ENCODE measurements around the gene MID2. TPM values are rescaled to one million over a fixed set of nuclear protein-coding genes. Genes with fewer than 3 reads are reported as not detected.

MID2 gene
- total RNA-seq, 1 donor from 2014 or later = 17.7 TPM

DNA sequence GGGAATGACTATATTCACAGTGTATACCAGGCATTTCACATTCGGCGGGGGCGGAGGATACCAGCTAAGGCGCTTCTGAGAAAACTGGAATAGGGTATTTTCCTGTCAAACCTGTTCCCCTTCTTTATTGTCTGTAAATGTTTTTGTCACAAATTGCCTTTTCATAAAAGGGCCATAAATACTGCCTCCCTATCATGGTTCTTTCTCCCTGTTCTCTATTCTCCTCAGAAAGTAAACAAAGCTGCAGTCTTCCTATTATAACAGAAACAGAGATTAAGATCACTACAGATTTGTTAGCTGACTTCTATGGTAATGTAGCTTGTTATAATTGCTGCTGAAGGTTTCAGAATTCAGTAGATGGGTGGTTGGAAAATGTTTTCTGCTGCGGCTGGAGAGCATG, 32.2 kb downstream of the MID2 start:
- Histone ChIP-seq H3K36me3 (ENCODE audit: control insufficient read depth in 3 of 3, insufficient read depth in 3 of 3, low read length in 3 of 3) (peaks cover 0 to 5% (median 0%) of the 10 kb centered on the region in 3 donors), H3K4me3 (ENCODE audit: low read length in 3 of 3) (no peak overlapping the region), H3K27me3 (ENCODE audit: control insufficient read depth in 3 of 3, insufficient read depth in 3 of 3, low read length in 3 of 3) (peaks cover 0 to 4% (median 0%) of the 10 kb centered on the region in 3 donors), H3K9me3 (ENCODE audit: control insufficient read depth in 3 of 3, low read length in 3 of 3) (no peaks in the 10 kb centered on the region), H3K27ac (ENCODE audit: low read depth, low read length) (no peak overlapping the region), H3K4me1 (ENCODE audit: control insufficient read depth in 3 of 3, insufficient read depth in 3 of 3, low read length in 3 of 3) (no peaks in the 10 kb centered on the region), H3K9ac (ENCODE audit: low read depth in 1 of 3, low read length in 3 of 3) (no peak overlapping the region)

DNA sequence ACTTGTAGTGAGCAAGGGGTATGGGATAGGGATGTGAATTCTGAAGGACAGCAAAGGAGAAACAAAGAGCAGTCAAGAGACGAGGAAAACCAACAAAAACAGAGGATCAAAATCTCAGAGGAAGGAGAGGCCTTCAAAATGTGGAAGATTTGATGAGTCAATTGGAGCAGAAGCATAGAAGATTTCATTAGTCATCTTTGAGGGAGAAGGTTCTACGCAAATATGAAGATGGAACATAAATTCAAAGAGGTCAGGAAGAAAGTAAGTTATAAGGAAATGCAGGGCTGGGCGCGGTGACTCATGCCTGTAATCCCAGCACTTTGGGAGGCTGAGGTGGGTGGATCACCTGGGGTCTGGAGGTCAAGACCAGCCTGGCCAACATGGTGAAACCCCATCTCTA, 35.4 kb downstream of the MID2 start:
- peaks cover 0 to 4% (median 0%) of the 10 kb centered on the region in 3 donors for H3K27me3 ChIP-seq (ENCODE audit: control insufficient read depth in 3 of 3, insufficient read depth in 3 of 3, low read length in 3 of 3)
- no peaks in the 10 kb centered on the region for H3K4me1 ChIP-seq (ENCODE audit: control insufficient read depth in 3 of 3, insufficient read depth in 3 of 3, low read length in 3 of 3)

DNA sequence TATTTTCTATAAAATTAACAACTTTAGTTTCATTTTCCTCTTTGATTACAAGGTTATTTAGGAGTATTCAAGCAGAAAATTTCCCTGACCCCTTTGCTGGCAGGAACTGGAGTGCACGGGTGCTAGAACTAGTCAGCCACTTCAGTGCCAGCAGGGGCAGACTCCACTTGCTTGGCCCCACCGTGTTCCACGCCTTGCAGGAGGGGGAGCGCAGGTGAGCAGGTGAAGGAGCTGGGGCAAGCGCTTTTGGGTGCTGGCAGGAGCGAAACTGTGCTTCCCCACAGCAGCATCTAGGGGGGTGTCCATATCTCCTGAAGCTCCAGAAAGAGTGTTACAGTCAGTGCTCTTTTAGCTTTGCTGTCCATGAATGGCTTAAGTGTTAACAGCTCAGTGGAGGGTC, 45.5 kb downstream of the MID2 start:
- Histone ChIP-seq H3K27ac (ENCODE audit: low read depth, low read length) (no peak overlapping the region), H3K27me3 (ENCODE audit: control insufficient read depth in 3 of 3, insufficient read depth in 3 of 3, low read length in 3 of 3) (no peaks in the 10 kb centered on the region), H3K4me1 (ENCODE audit: control insufficient read depth in 3 of 3, insufficient read depth in 3 of 3, low read length in 3 of 3) (no peaks in the 10 kb centered on the region), H3K9ac (ENCODE audit: low read depth in 1 of 3, low read length in 3 of 3) (no peak overlapping the region), H3K4me3 (ENCODE audit: low read length in 3 of 3) (no peak overlapping the region), H3K9me3 (ENCODE audit: control insufficient read depth in 3 of 3, low read length in 3 of 3) (no peaks in the 10 kb centered on the region), H3K36me3 (ENCODE audit: control insufficient read depth in 3 of 3, insufficient read depth in 3 of 3, low read length in 3 of 3) (no peaks in the 10 kb centered on the region)

More for the DNA sequence above, 35.4 kb downstream of the MID2 start:
- no peak overlapping the region for H3K27ac ChIP-seq (ENCODE audit: low read depth, low read length)
- peaks cover 0 to 5% (median 0%) of the 10 kb centered on the region in 3 donors for H3K36me3 ChIP-seq (ENCODE audit: control insufficient read depth in 3 of 3, insufficient read depth in 3 of 3, low read length in 3 of 3)
- H3K9me3 ChIP-seq (ENCODE audit: control insufficient read depth in 3 of 3, low read length in 3 of 3) = no peaks in the 10 kb centered on the region
- no peak overlapping the region for H3K9ac ChIP-seq (ENCODE audit: low read depth in 1 of 3, low read length in 3 of 3)
- no peak overlapping the region for H3K4me3 ChIP-seq (ENCODE audit: low read length in 3 of 3)

DNA sequence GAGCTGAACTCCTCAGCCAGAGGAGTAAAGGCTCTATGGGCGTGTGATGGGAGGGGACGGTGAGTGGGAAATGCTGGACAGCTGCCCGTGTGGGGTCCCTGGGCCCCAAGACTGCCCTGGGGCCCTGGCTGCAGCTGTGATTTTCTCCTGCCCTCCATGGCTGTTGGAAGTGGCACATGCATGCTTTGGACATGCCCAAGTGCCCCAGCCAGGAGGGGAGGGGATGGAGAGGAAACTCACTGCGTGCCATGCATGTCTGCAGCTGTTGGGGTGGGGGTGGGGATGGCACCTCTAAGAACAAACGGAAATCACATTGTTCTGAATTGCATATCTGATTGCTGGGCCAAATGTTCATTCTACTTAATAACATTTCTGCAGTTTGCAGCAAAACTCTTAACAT, 52.4 kb downstream of the MID2 start:
- Histone ChIP-seq H3K4me1 (ENCODE audit: control insufficient read depth in 3 of 3, insufficient read depth in 3 of 3, low read length in 3 of 3) (peaks cover 4 to 12% (median 6%) of the 10 kb centered on the region in 3 donors), H3K4me3 (ENCODE audit: low read length in 3 of 3) (no peak overlapping the region), H3K27me3 (ENCODE audit: control insufficient read depth in 3 of 3, insufficient read depth in 3 of 3, low read length in 3 of 3) (peaks cover 0 to 3% (median 0%) of the 10 kb centered on the region in 3 donors), H3K9ac (ENCODE audit: low read depth in 1 of 3, low read length in 3 of 3) (no peak overlapping the region), H3K9me3 (ENCODE audit: control insufficient read depth in 3 of 3, low read length in 3 of 3) (no peaks in the 10 kb centered on the region), H3K27ac (ENCODE audit: low read depth, low read length) (no peak overlapping the region), H3K36me3 (ENCODE audit: control insufficient read depth in 3 of 3, insufficient read depth in 3 of 3, low read length in 3 of 3) (no peaks in the 10 kb centered on the region)

DNA sequence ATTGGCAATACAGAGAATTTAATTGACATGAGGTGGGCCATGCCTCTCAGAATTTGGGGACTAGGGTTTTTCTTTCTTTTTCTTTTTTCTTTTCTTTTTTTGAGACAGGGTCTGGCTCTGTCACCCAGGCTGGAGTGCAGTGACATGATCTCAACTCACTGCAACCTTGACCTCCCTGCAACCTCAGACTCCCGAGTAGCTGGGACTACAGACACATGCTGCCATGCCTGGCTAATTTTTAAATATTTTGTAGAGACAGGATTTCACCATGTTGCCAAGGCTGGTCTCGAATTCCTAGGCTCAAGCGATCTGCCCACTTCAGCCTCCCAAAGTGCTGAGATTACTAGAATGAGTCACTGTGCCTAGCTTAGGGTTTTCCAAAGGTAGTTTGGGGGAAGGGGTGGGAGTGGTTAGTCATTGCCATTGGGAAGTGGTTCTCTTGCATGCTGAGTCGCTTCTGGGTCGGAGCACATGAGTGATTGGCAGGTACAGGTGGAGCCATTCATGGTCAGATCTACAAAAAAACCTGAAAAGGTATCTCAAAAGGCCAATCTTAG, 54.5 kb downstream of the MID2 start:
- H3K9ac ChIP-seq (ENCODE audit: low read depth in 1 of 3, low read length in 3 of 3) = no peak overlapping the region
- peaks cover 0 to 3% (median 0%) of the 10 kb centered on the region in 3 donors for H3K27me3 ChIP-seq (ENCODE audit: control insufficient read depth in 3 of 3, insufficient read depth in 3 of 3, low read length in 3 of 3)
- H3K27ac ChIP-seq (ENCODE audit: low read depth, low read length) = no peak overlapping the region
- peaks cover 4 to 12% (median 6%) of the 10 kb centered on the region in 3 donors for H3K4me1 ChIP-seq (ENCODE audit: control insufficient read depth in 3 of 3, insufficient read depth in 3 of 3, low read length in 3 of 3)
- no peak overlapping the region for H3K4me3 ChIP-seq (ENCODE audit: low read length in 3 of 3)
- H3K9me3 ChIP-seq (ENCODE audit: control insufficient read depth in 3 of 3, low read length in 3 of 3) = no peaks in the 10 kb centered on the region
- H3K36me3 ChIP-seq (ENCODE audit: control insufficient read depth in 3 of 3, insufficient read depth in 3 of 3, low read length in 3 of 3) = no peaks in the 10 kb centered on the region

DNA sequence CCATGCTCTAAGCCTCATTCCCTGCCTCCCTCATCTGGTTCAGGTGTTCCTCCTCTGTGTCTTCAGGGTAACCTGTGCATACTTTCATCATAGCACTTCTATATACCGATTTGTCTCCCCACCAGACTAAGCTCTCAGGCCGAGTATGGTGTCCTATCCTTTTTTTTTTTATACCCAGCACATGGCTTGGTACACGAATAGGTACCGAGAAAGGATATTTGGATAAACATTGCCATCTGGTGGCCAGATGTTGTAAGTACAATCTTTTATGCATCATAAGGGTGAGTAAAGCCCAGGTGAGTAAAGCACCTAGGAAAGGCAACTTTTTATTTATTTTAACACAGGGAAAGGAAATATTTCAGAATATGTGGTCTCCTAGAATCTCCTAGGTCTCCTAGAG, 68.4 kb downstream of the MID2 start:
- Histone ChIP-seq H3K4me1 (ENCODE audit: control insufficient read depth in 3 of 3, insufficient read depth in 3 of 3, low read length in 3 of 3) (no peaks in the 10 kb centered on the region), H3K36me3 (ENCODE audit: control insufficient read depth in 3 of 3, insufficient read depth in 3 of 3, low read length in 3 of 3) (no peaks in the 10 kb centered on the region), H3K9me3 (ENCODE audit: control insufficient read depth in 3 of 3, low read length in 3 of 3) (peaks cover 0 to 3% (median 0%) of the 10 kb centered on the region in 3 donors), H3K9ac (ENCODE audit: low read depth in 1 of 3, low read length in 3 of 3) (no peak overlapping the region), H3K27ac (ENCODE audit: low read depth, low read length) (no peak overlapping the region), H3K4me3 (ENCODE audit: low read length in 3 of 3) (no peak overlapping the region), H3K27me3 (ENCODE audit: control insufficient read depth in 3 of 3, insufficient read depth in 3 of 3, low read length in 3 of 3) (no peaks in the 10 kb centered on the region)

DNA sequence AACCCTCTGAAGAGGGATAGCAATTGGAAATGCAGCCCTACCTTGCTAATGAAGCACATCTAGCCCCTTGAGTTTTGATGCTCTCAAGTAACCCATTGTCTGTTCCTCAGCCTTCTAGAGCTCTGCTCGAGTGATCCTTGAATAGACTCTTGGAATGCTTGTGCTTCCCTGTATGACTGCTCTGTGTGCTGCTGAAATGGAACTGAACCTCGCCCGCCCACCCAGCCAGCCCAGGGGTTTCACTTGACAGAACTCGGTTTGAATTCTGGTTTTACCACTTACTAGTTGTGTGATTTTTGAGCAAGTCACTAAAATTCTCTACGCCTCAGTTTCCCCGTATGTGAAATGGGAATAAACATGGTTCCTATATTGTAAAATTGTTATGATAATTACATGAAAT, 77.1 kb downstream of the MID2 start:
- H3K4me1 ChIP-seq (ENCODE audit: control insufficient read depth in 3 of 3, insufficient read depth in 3 of 3, low read length in 3 of 3) = no peaks in the 10 kb centered on the region

DNA sequence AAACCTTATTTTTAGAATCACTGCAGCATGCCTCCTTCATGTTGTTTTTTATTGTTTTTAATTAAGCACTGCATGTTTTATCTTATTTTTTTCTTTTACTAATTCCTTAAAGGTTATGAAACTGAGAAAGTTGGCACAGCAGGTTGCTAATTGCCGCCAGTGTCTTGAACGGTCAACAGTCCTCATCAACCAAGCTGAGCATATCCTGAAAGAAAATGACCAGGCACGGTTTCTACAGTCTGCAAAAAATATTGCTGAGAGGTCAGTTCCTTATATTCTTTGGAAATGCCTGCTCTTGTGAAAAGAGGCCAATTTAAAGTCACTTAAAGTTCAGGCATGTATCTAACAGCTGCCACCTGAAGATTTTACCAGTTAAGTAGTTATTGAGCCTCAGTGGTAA, 79.7 kb downstream of the MID2 start:
- no peaks in the 10 kb centered on the region for H3K4me1 ChIP-seq (ENCODE audit: control insufficient read depth in 3 of 3, insufficient read depth in 3 of 3, low read length in 3 of 3)
- no peak overlapping the region for H3K4me3 ChIP-seq (ENCODE audit: low read length in 3 of 3)
- H3K27ac ChIP-seq (ENCODE audit: low read depth, low read length) = no peak overlapping the region
- no peak overlapping the region for H3K9ac ChIP-seq (ENCODE audit: low read depth in 1 of 3, low read length in 3 of 3)
- H3K9me3 ChIP-seq (ENCODE audit: control insufficient read depth in 3 of 3, low read length in 3 of 3) = no peaks in the 10 kb centered on the region
- peaks cover 4 to 9% (median 6%) of the 10 kb centered on the region in 3 donors for H3K36me3 ChIP-seq (ENCODE audit: control insufficient read depth in 3 of 3, insufficient read depth in 3 of 3, low read length in 3 of 3)
- peaks cover 0 to 3% (median 0%) of the 10 kb centered on the region in 3 donors for H3K27me3 ChIP-seq (ENCODE audit: control insufficient read depth in 3 of 3, insufficient read depth in 3 of 3, low read length in 3 of 3)

More for the DNA sequence above, 77.1 kb downstream of the MID2 start:
- no peak overlapping the region for H3K9ac ChIP-seq (ENCODE audit: low read depth in 1 of 3, low read length in 3 of 3)
- H3K27me3 ChIP-seq (ENCODE audit: control insufficient read depth in 3 of 3, insufficient read depth in 3 of 3, low read length in 3 of 3) = peaks cover 0 to 3% (median 0%) of the 10 kb centered on the region in 3 donors
- no peak overlapping the region for H3K27ac ChIP-seq (ENCODE audit: low read depth, low read length)
- H3K36me3 ChIP-seq (ENCODE audit: control insufficient read depth in 3 of 3, insufficient read depth in 3 of 3, low read length in 3 of 3) = peaks cover 2 to 9% (median 6%) of the 10 kb centered on the region in 3 donors
- no peak overlapping the region for H3K4me3 ChIP-seq (ENCODE audit: low read length in 3 of 3)
- no peaks in the 10 kb centered on the region for H3K9me3 ChIP-seq (ENCODE audit: control insufficient read depth in 3 of 3, low read length in 3 of 3)

DNA sequence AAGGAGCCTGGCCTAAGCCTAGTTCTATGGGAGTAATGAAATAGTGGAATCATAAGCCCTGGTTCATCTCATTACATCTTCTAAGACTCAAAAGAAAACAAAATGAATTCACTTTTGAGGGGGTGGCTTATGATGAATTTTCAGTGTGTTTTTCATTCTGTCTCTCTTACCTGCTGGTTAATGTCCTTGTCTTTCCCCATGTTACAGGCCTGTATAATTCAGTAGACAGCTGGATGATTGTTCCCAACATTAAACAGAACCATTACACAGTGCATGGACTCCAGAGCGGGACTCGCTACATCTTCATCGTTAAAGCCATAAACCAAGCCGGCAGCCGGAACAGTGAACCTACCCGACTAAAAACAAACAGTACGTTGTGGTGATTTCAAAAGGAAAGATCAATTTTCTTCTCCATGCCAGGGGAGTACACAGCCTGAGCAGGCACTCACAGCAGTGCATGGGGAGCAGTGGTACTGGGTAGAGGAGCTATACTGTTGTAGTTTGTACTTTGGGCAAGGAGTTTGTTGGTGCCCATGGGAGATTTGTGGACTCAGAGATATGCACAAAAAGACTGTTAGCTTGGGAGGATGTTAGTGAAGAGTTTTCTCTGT, 98.6 kb downstream of the MID2 start:
- Histone ChIP-seq H3K27ac (ENCODE audit: low read depth, low read length) (no peak overlapping the region), H3K4me3 (ENCODE audit: low read length in 3 of 3) (no peak overlapping the region), H3K9me3 (ENCODE audit: control insufficient read depth in 3 of 3, low read length in 3 of 3) (no peaks in the 10 kb centered on the region), H3K27me3 (ENCODE audit: control insufficient read depth in 3 of 3, insufficient read depth in 3 of 3, low read length in 3 of 3) (no peaks in the 10 kb centered on the region), H3K36me3 (ENCODE audit: control insufficient read depth in 3 of 3, insufficient read depth in 3 of 3, low read length in 3 of 3) (peaks cover 6 to 21% (median 12%) of the 10 kb centered on the region in 3 donors), H3K9ac (ENCODE audit: low read depth in 1 of 3, low read length in 3 of 3) (no peak overlapping the region), H3K4me1 (ENCODE audit: control insufficient read depth in 3 of 3, insufficient read depth in 3 of 3, low read length in 3 of 3) (no peaks in the 10 kb centered on the region)

DNA sequence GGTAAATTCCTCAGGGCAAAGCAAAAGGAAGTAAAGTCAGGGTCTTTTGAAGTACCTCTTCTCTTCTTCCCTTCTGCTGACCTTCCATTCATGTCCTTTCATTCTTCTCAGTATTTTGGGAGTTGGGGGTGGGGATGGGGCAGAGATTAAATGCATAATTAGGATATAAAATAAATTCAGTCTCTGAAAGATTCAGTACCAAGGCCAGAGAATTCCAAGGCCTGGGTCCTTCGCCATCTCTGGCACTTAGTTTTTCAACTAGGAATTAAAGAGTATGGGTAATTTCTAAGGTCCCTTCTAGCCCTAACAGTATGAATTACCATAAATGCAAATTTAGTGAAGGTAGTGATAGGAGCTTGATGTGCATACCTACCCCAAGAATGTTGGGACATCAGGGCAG, 108.6 kb downstream of the MID2 start:
- peaks cover 0 to 6% (median 2%) of the 10 kb centered on the region in 3 donors for H3K4me1 ChIP-seq (ENCODE audit: control insufficient read depth in 3 of 3, insufficient read depth in 3 of 3, low read length in 3 of 3)
- no peaks in the 10 kb centered on the region for H3K9me3 ChIP-seq (ENCODE audit: control insufficient read depth in 3 of 3, low read length in 3 of 3)
- no peaks in the 10 kb centered on the region for H3K36me3 ChIP-seq (ENCODE audit: control insufficient read depth in 3 of 3, insufficient read depth in 3 of 3, low read length in 3 of 3)
- H3K27me3 ChIP-seq (ENCODE audit: control insufficient read depth in 3 of 3, insufficient read depth in 3 of 3, low read length in 3 of 3) = peaks cover 7 to 11% (median 8%) of the 10 kb centered on the region in 3 donors
- no peak overlapping the region for H3K9ac ChIP-seq (ENCODE audit: low read depth in 1 of 3, low read length in 3 of 3)
- no peak overlapping the region for H3K4me3 ChIP-seq (ENCODE audit: low read length in 3 of 3)
- no peak overlapping the region for H3K27ac ChIP-seq (ENCODE audit: low read depth, low read length)
